Measurements from ENCODE around the gene CTIF.

DNA sequence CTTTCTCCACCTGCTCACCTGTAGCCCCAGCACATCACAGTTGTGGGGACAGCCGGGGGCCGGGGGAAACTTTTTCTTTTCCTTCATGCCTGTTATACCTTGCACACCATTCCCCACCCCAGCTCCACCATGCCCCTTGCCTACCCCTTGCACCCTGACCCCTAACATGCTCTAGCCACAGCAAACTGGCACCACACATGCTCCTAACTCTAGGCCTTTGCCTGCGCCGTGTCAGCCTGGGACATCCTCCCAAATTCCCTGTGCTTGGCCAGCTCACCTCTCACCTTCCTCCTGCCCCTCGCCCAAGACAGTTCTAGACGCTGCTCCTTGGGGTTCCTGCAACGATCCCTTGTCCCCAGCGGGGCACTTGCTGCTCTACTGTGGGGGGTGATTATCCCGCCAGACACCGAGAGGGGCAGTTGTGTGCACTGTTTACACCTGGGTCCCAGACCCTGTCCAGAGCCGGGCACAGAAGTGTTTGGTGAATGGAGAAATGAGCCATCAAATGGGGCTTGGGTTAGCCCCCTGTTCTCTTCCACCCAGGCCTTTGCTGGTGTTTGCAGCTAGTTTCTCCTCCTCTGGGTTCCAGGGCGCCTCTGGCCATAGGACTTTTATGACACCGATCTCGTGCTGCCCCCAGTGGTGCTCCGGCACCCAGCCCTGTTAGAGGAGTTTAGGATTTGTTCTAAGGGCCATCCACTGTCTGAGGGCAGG, 129.8 kb downstream of the CTIF start:
- TF ChIP-seq, protein P1, sequence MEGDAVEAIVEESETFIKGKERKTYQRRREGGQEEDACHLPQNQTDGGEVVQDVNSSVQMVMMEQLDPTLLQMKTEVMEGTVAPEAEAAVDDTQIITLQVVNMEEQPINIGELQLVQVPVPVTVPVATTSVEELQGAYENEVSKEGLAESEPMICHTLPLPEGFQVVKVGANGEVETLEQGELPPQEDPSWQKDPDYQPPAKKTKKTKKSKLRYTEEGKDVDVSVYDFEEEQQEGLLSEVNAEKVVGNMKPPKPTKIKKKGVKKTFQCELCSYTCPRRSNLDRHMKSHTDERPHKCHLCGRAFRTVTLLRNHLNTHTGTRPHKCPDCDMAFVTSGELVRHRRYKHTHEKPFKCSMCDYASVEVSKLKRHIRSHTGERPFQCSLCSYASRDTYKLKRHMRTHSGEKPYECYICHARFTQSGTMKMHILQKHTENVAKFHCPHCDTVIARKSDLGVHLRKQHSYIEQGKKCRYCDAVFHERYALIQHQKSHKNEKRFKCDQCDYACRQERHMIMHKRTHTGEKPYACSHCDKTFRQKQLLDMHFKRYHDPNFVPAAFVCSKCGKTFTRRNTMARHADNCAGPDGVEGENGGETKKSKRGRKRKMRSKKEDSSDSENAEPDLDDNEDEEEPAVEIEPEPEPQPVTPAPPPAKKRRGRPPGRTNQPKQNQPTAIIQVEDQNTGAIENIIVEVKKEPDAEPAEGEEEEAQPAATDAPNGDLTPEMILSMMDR (conservative IDR thresholded peaks at IDR 0.05 in 1 of 2, IDR thresholded peaks at IDR 0.05 in 1 of 2; ENCODE audit: low read depth in 1 of 2, low read length in 2 of 2), result peak in 1 of 2 donors; percentile 23
- no peak for TF ChIP-seq EZH2 (IDR thresholded peaks at IDR 0.05; ENCODE audit: low read length, missing control alignments)
